A673 (cell line): ENCODE data around the gene TEP1. TPM values are rescaled to one million over a fixed set of nuclear protein-coding genes. Genes with fewer than 3 reads are reported as not detected.

Experiments used
- BruUV-seq: library from RNA; stranded (reverse); fragments of 400-500 nt; replicated peaks from 2 replicates; lab custom pipeline; 2021; lab: Mats Ljungman, UMichigan
- CTCF ChIA-PET: fragments of 300-600 bp; sonication (Branson Sonifier 250); formaldehyde crosslinking; loops from one replicate; lab custom pipeline; 2022; ENCODE audit warnings: antibody characterized with exemption; lab: Charles Lee
- POLR2A ChIA-PET: fragments of 300-600 bp; sonication (Branson Sonifier 250); formaldehyde crosslinking; loops from one replicate; lab custom pipeline; 2022; ENCODE audit warnings: antibody characterized with exemption; ENCODE audit not compliant: low non-redundant PET; lab: Charles Lee
- DNase-seq: peaks from one replicate; pipeline ENCODE4 v3.0.0-alpha.2; 2015; ENCODE audit warnings: low spot score
- H3K27ac ChIP-seq: fragments of 200-600 bp; sonication (generic); 2 replicates; pipeline ENCODE4 v1.5.1; 2016; ENCODE audit warnings: mixed run types, low read depth, mild to moderate bottlenecking, mixed read lengths, antibody characterized with exemption, low read length; ENCODE audit not compliant: poor library complexity, severe bottlenecking
- H3K27me3 ChIP-seq: fragments of 200-600 bp; sonication (generic); replicated peaks from 2 replicates; pipeline ENCODE4 v1.6.1; 2017; ENCODE audit warnings: mixed run types, low read depth, mild to moderate bottlenecking, mixed read lengths, antibody characterized with exemption, low read length; ENCODE audit not compliant: insufficient read depth, poor library complexity
- H3K36me3 ChIP-seq: fragments of 200-600 bp; sonication (generic); 2 replicates; pipeline ENCODE4 v1.6.1; 2016; ENCODE audit warnings: mixed run types, mild to moderate bottlenecking, mixed read lengths, antibody characterized with exemption, low read length; ENCODE audit not compliant: insufficient read depth, poor library complexity, severe bottlenecking
- H3K4me1 ChIP-seq: fragments of 200-600 bp; sonication (generic); 2 replicates; pipeline ENCODE4 v1.6.1; 2017; ENCODE audit warnings: mixed run types, mild to moderate bottlenecking, mixed read lengths, antibody characterized with exemption, low read length; ENCODE audit not compliant: insufficient read depth, poor library complexity, severe bottlenecking
- H3K4me3 ChIP-seq: fragments of 200-600 bp; sonication (generic); 2 replicates; pipeline ENCODE4 v1.5.1; 2016; ENCODE audit warnings: low read depth, mixed run types, mild to moderate bottlenecking, mixed read lengths, low read length; ENCODE audit not compliant: poor library complexity, severe bottlenecking
- H3K9me3 ChIP-seq: fragments of 200-600 bp; sonication (generic); 2 replicates; pipeline ENCODE4 v1.6.1; 2016; ENCODE audit warnings: mixed run types, low read depth, mild to moderate bottlenecking, mixed read lengths, antibody characterized with exemption, low read length; ENCODE audit not compliant: poor library complexity, severe bottlenecking
- CTCF ChIP-seq: fragments of 300-800, 200-600 bp; sonication (generic); conservative IDR thresholded peaks from 2 replicates; pipeline ENCODE4 v1.5.1; 2017; ENCODE audit warnings: low read depth, mild to moderate bottlenecking, antibody characterized with exemption, low read length, moderate library complexity, mixed read lengths
- EZH2 ChIP-seq: fragments of 200-600 bp; sonication (generic); IDR thresholded peaks from 2 replicates; pipeline ENCODE4 v1.6.1; 2017; ENCODE audit warnings: borderline replicate concordance, low read depth, mild to moderate bottlenecking, mixed read lengths, antibody characterized with exemption, low read length; ENCODE audit not compliant: poor library complexity, severe bottlenecking
- intact Hi-C: fragments of 100-400 bp; cut with micrococcal nuclease; formaldehyde crosslinking; loops from one replicate; pipeline ENCODE4 v1.10.0; 2022; ENCODE audit not compliant: unreplicated experiment
- total RNA-seq: library from RNA; stranded (reverse); gene quantifications from 2 replicates; pipeline ENCODE4 v1.2.3, GENCODE V29; 2021

The TEP1 gene
- total RNA-seq, 1 experiment from 2014 or later, result 12.3 TPM

GRCh38 chr14:20347747-20348146, 65.6 kb downstream of the TEP1 start:
- TF ChIP-seq CTCF (no peak), EZH2 (no peak)
- peaks cover 75% of the 10 kb centered on the region for H3K36me3 ChIP-seq
- peaks cover 4% of the 10 kb centered on the region for H3K4me1 ChIP-seq
- H3K9me3 ChIP-seq, result no peaks in the 10 kb centered on the region
- H3K4me3 ChIP-seq, result no peak overlapping the region
- DNase-seq, result no peak
- no TSS peak for BruUV-seq
- POLR2A ChIA-PET, result no interaction called here
- CTCF ChIA-PET, result no interaction called here
- intact Hi-C loops, result no loop called here
- H3K27me3 ChIP-seq, result no peaks in the 10 kb centered on the region
- H3K27ac ChIP-seq, result no peak overlapping the region

GRCh38 chr14:20346713-20347112, 66.6 kb downstream of the TEP1 start:
- Histone ChIP-seq H3K27me3 (no peaks in the 10 kb centered on the region), H3K27ac (no peak overlapping the region), H3K4me3 (no peak overlapping the region), H3K36me3 (peaks cover 65% of the 10 kb centered on the region), H3K4me1 (peaks cover 4% of the 10 kb centered on the region), H3K9me3 (no peaks in the 10 kb centered on the region)
- no TSS peak for BruUV-seq
- TF ChIP-seq CTCF, result no peak
- TF ChIP-seq EZH2, result no peak
- POLR2A ChIA-PET, result no interaction called here
- CTCF ChIA-PET, result no interaction called here
- no peak for DNase-seq
- intact Hi-C loops, result no loop called here

DNA sequence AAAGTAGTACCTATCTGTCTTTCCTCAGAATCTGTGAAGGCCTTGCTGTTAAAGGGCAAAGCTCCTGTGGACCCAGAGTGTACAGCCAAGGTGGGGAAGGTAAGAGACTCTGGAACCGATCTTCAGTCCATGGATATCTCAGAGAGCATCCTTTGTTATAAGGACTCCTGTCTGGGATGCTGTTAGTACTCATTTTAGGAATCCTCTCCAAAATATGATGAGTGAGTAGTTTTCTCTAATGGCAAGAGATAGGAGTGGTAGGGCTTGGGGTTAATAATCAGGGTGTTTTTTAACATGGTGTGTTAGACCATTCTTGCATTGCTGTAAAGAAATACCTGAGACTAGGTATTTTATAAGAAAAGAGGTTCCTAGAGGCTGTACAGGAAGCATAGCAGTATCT, 67.9 kb downstream of the TEP1 start:
- ChIA-PET POLR2A (no interaction called here), CTCF (no interaction called here)
- H3K9me3 ChIP-seq, result no peaks in the 10 kb centered on the region
- DNase-seq, result no peak
- no peak overlapping the region for H3K4me3 ChIP-seq
- H3K27ac ChIP-seq, result no peak overlapping the region
- peaks cover 4% of the 10 kb centered on the region for H3K4me1 ChIP-seq
- H3K36me3 ChIP-seq, result peaks cover 52% of the 10 kb centered on the region
- TF ChIP-seq CTCF, result no peak
- TF ChIP-seq EZH2, result no peak
- H3K27me3 ChIP-seq, result no peaks in the 10 kb centered on the region
- BruUV-seq, result no TSS peak
- intact Hi-C loops, result no loop called here
